Endodermal cell (in vitro differentiated cells): ENCODE measurements around the gene HSFX3. TPM values are rescaled to one million over a fixed set of nuclear protein-coding genes. Genes with fewer than 3 reads are reported as not detected.
"Not testable (repeated sequence)": the region's sequence is repeated elsewhere in the genome, so short reads cannot be mapped to it uniquely, and the experiment has no call there.

Source experiments
- DNase-seq: peaks from one replicate; pipeline ENCODE4 v3.0.0-alpha.2; 2017
- H3K27ac ChIP-seq: 2 replicates; pipeline ENCODE4 v1.5.1; 2013; ENCODE audit warnings: mild to moderate bottlenecking, low read depth, low read length, moderate library complexity
- H3K27me3 ChIP-seq: 2 replicates; pipeline ENCODE4 v1.6.1; 2013; ENCODE audit warnings: mild to moderate bottlenecking, low read length, moderate library complexity; ENCODE audit not compliant: insufficient read depth, control insufficient read depth, poor library complexity, severe bottlenecking
- H3K36me3 ChIP-seq: 2 replicates; pipeline ENCODE4 v1.7.0; 2013; ENCODE audit warnings: mild to moderate bottlenecking, low read length, moderate library complexity; ENCODE audit not compliant: control insufficient read depth, insufficient read depth
- H3K4me1 ChIP-seq: one replicate; pipeline ENCODE4 v1.7.0; 2013; ENCODE audit warnings: low read length; ENCODE audit not compliant: control insufficient read depth, insufficient read depth
- H3K4me3 ChIP-seq: 2 replicates; pipeline ENCODE4 v1.5.1; 2013; ENCODE audit warnings: mild to moderate bottlenecking, low read length, moderate library complexity
- H3K9ac ChIP-seq: 2 replicates; pipeline ENCODE4 v1.6.1; 2013; ENCODE audit warnings: mild to moderate bottlenecking, low read length, moderate library complexity; ENCODE audit not compliant: poor library complexity, severe bottlenecking; ENCODE audit errors: extremely low read depth
- H3K9me3 ChIP-seq: 2 replicates; pipeline ENCODE4 v1.6.1; 2013; ENCODE audit warnings: mild to moderate bottlenecking, low read length, moderate library complexity; ENCODE audit not compliant: control insufficient read depth
- H3K27ac Mint-ChIP-seq: 2 replicates; pipeline ENCODE4 v1.8.0; 2020; ENCODE audit warnings: mixed read lengths
- H3K27me3 Mint-ChIP-seq: 2 replicates; pipeline ENCODE4 v1.8.0; 2021; ENCODE audit warnings: mild to moderate bottlenecking, mixed read lengths; ENCODE audit not compliant: insufficient read depth
- H3K36me3 Mint-ChIP-seq: 2 replicates; pipeline ENCODE4 v1.8.0; 2020; ENCODE audit warnings: low read depth, mixed read lengths
- H3K4me1 Mint-ChIP-seq: 2 replicates; pipeline ENCODE4 v1.8.0; 2020; ENCODE audit warnings: mixed read lengths
- H3K4me3 Mint-ChIP-seq: 2 replicates; pipeline ENCODE4 v1.8.0; 2020; ENCODE audit warnings: mild to moderate bottlenecking, moderate library complexity, mixed read lengths
- H3K9me3 Mint-ChIP-seq: 2 replicates; pipeline ENCODE4 v1.8.0; 2020; ENCODE audit warnings: mild to moderate bottlenecking, mixed read lengths
- WGBS, 2 experiments: methylation state at CpG; one replicate each; pipeline versions ENCODE4 v1.1.5 to v1.1.7; 2013; ENCODE audit warnings: missing lambda C conversion rate in 2 of 2, mixed read lengths in 1 of 2; ENCODE audit not compliant: insufficient coverage in 1 of 2, insufficient read length in 1 of 2; 5-methylcytosine and 5-hydroxymethylcytosine counted together
- total RNA-seq, 2 donors: library from RNA; stranded (reverse); fragmentation: NEBNext Ultra II Directional in 1 of 2; extraction: Animal tissue kit (Norgen Biotek cat#: 25700) in 1 of 2; gene quantifications; 2 replicates in 1 of 2; 3 replicates in 1 of 2; pipeline ENCODE4 v1.2.1, GENCODE V29; 2021
- TF ChIP-seq, protein P1 (sequence below): fragments of 200-600 bp; sonication (generic); conservative IDR thresholded peaks from 2 replicates; pipeline ENCODE4 v1.5.0; 2021; ENCODE audit warnings: antibody characterized with exemption, mild to moderate bottlenecking

HSFX3 gene
- total RNA-seq, 2 donors from 2014 or later = not detected

DNA sequence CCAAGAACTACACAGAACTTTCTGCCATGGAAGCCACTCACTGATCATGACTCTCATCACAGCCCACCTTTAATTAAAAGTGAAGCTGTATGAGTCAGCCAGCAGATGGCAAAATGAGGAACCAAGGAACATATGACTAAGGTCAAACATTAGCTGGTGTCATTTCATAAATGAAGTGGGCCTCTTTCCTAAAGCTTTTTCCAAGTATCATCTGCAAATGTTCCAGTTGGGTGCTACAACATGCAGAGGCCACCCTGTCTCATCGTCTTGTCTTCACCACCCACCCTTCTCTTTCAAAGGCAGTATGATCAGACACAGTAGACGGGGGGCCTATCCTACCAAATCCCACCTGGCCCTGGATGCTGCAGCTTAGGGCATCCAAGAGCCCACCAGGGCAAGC is 18.1 kb downstream of the HSFX3 start:
- WGBS, 2 experiments = 83 to 93% methylated on average over 2 of the region's 2 CpGs
- H3K4me3 Mint-ChIP-seq = no peak overlapping the region
- DNase-seq = no peak
- Histone ChIP-seq H3K36me3 (no peaks in the 10 kb centered on the region), H3K4me1 (no peaks in the 10 kb centered on the region), H3K27me3 (no peaks in the 10 kb centered on the region), H3K27ac (no peak overlapping the region), H3K4me3 (no peak overlapping the region), H3K9me3 (no peaks in the 10 kb centered on the region), H3K9ac (no peak overlapping the region)
- H3K9me3 Mint-ChIP-seq = peaks cover 52% of the 10 kb centered on the region
- TF ChIP-seq, protein P1, sequence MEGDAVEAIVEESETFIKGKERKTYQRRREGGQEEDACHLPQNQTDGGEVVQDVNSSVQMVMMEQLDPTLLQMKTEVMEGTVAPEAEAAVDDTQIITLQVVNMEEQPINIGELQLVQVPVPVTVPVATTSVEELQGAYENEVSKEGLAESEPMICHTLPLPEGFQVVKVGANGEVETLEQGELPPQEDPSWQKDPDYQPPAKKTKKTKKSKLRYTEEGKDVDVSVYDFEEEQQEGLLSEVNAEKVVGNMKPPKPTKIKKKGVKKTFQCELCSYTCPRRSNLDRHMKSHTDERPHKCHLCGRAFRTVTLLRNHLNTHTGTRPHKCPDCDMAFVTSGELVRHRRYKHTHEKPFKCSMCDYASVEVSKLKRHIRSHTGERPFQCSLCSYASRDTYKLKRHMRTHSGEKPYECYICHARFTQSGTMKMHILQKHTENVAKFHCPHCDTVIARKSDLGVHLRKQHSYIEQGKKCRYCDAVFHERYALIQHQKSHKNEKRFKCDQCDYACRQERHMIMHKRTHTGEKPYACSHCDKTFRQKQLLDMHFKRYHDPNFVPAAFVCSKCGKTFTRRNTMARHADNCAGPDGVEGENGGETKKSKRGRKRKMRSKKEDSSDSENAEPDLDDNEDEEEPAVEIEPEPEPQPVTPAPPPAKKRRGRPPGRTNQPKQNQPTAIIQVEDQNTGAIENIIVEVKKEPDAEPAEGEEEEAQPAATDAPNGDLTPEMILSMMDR = no peak
- H3K4me1 Mint-ChIP-seq = no peaks in the 10 kb centered on the region
- H3K27ac Mint-ChIP-seq = no peak overlapping the region
- peaks cover 6% of the 10 kb centered on the region for H3K36me3 Mint-ChIP-seq
- H3K27me3 Mint-ChIP-seq = no peaks in the 10 kb centered on the region

DNA sequence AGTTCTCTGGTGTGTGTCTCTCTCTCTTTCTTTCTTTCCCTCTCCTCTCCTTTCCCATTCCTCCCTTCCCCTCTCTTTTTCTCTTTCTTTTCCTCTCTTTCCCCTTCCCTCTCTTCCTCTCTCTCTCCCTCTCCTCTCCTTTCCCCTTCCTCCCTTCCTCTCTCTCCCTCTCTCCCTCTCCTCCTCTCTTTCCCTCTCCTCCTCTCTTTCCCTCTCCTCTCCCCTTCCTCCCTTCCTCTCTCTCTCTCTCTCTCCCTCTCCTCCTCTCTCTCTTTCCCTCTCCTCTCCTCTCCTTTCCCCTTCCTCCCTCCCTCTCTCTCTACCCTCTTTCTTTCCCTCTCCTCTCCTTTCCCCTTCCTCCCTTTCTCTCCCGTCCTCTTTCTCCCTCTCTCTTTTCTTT is 21.3 kb downstream of the HSFX3 start:
- Mint-ChIP-seq H3K4me3 (no peak overlapping the region), H3K27me3 (no peaks in the 10 kb centered on the region), H3K36me3 (peaks cover 6% of the 10 kb centered on the region), H3K27ac (no peak overlapping the region), H3K4me1 (no peaks in the 10 kb centered on the region), H3K9me3 (peaks cover 42% of the 10 kb centered on the region)
- no CpG with 5 or more reads among the region's 1 CpG for WGBS, 2 experiments
- DNase-seq = no peak
- H3K27ac ChIP-seq = no peak overlapping the region
- H3K9me3 ChIP-seq = no peaks in the 10 kb centered on the region
- H3K4me1 ChIP-seq = no peaks in the 10 kb centered on the region
- TF ChIP-seq, protein P1 = no peak
- H3K36me3 ChIP-seq = no peaks in the 10 kb centered on the region
- H3K27me3 ChIP-seq = no peaks in the 10 kb centered on the region
- no peak overlapping the region for H3K9ac ChIP-seq
- H3K4me3 ChIP-seq = no peak overlapping the region

GRCh38 chrX:149527705-149528104 is 22.0 kb downstream of the HSFX3 start:
- peaks cover 45% of the 10 kb centered on the region for H3K9me3 Mint-ChIP-seq
- H3K4me1 Mint-ChIP-seq = no peaks in the 10 kb centered on the region
- no peak overlapping the region for H3K4me3 ChIP-seq
- no peak overlapping the region for H3K9ac ChIP-seq
- H3K4me1 ChIP-seq = no peaks in the 10 kb centered on the region
- no peaks in the 10 kb centered on the region for H3K27me3 ChIP-seq
- H3K27ac ChIP-seq = no peak overlapping the region
- H3K27ac Mint-ChIP-seq = no peak overlapping the region
- TF ChIP-seq, protein P1 = peak; percentile 60
- H3K36me3 ChIP-seq = no peaks in the 10 kb centered on the region
- no peaks in the 10 kb centered on the region for H3K9me3 ChIP-seq
- WGBS, 2 experiments = 87 to 100% methylated on average over 1 of the region's 1 CpG
- peak; percentile 59 for DNase-seq
- peaks cover 6% of the 10 kb centered on the region for H3K36me3 Mint-ChIP-seq
- H3K4me3 Mint-ChIP-seq = no peak overlapping the region
- no peaks in the 10 kb centered on the region for H3K27me3 Mint-ChIP-seq

DNA sequence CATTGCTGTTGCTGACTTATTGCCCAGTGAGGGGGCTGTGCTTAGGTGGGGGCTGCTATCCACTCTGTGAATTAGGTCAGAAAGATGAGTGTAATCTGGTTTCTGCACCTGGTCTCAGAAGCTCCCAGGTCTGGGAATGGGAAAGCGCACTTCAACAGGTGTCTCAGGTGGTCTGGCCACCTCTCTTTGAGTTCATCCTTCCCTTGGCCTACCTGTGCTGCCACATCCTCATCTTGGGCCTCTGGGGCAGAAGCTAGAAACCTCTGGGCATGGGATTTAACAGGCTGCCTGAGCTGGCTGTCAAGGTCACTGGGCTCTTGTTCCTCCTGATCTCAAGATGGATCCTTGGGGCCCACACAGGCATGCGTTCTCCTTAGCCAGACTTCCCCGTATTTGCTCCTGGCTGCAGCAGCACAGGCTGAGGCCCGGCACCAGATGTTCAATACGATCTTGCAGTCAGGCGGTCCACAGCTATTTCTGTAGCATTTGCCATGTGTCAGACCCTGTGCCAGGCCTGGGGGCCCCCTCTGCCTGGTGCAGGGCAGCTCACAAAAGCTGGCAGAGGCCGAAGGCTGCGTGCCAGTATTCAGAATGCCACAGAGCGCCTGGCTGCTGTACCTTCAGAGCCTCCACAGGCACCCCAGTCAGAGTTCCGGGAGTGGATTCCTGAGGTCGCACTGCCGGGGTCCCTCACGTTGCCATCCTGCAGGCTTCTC is 23.2 kb downstream of the HSFX3 start:
- H3K4me3 ChIP-seq, H3K27ac ChIP-seq, H3K9ac ChIP-seq, H3K4me1 Mint-ChIP-seq, H3K9me3 ChIP-seq, H3K4me1 ChIP-seq, H3K36me3 ChIP-seq, H3K27me3 Mint-ChIP-seq, H3K4me3 Mint-ChIP-seq, H3K27ac Mint-ChIP-seq, DNase-seq, H3K36me3 Mint-ChIP-seq, H3K27me3 ChIP-seq: not testable (repeated sequence)
- 94% methylated on average over 1 of the region's 13 CpGs; no CpG with 5 or more reads in 1 of the 2 experiments for WGBS, 2 experiments
- H3K9me3 Mint-ChIP-seq = peaks cover 45% of the 10 kb centered on the region

DNA sequence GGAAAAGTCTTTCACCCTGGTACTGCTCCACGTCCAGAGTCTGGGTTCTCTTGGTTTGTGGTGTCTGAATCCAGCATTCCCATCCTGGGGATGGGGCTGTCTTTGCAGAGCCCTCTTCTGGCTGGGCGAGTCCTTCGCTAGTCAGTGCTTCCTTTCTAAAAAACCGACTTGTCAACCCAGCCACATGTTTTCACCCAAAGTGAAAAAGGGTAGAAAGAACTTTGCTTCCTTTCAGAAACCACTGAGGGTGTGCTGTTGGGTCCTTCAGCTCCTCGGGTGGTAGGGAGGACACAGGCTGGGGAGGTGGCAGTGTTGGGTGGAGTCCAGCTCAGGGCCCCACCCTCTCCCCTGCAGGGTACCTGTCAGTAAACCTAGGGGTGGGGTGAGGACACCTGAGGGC is 23.8 kb downstream of the HSFX3 start:
- peaks cover 42% of the 10 kb centered on the region for H3K9me3 Mint-ChIP-seq
- WGBS, 2 experiments = 87% methylated on average over 4 of the region's 5 CpGs; no CpG with 5 or more reads in 1 of the 2 experiments
- not testable (repeated sequence) for H3K36me3 Mint-ChIP-seq, H3K4me1 ChIP-seq, H3K4me3 ChIP-seq, H3K4me1 Mint-ChIP-seq, H3K27me3 ChIP-seq, H3K27ac Mint-ChIP-seq, H3K9ac ChIP-seq, H3K4me3 Mint-ChIP-seq, H3K27me3 Mint-ChIP-seq, H3K9me3 ChIP-seq, H3K36me3 ChIP-seq, DNase-seq
- peak overlapping the region; percentile 68 for H3K27ac ChIP-seq
